DMS153 treated with DMSO at 0.1 percent for 48 hours (cell line): ENCODE measurements around the gene AP1S2.

Source experiments
- DNase-seq: peaks from one replicate; lab custom pipeline; 2025; ENCODE audit not compliant: unreplicated experiment; lab: John Stamatoyannopoulos, UW

Gene AP1S2

DNA sequence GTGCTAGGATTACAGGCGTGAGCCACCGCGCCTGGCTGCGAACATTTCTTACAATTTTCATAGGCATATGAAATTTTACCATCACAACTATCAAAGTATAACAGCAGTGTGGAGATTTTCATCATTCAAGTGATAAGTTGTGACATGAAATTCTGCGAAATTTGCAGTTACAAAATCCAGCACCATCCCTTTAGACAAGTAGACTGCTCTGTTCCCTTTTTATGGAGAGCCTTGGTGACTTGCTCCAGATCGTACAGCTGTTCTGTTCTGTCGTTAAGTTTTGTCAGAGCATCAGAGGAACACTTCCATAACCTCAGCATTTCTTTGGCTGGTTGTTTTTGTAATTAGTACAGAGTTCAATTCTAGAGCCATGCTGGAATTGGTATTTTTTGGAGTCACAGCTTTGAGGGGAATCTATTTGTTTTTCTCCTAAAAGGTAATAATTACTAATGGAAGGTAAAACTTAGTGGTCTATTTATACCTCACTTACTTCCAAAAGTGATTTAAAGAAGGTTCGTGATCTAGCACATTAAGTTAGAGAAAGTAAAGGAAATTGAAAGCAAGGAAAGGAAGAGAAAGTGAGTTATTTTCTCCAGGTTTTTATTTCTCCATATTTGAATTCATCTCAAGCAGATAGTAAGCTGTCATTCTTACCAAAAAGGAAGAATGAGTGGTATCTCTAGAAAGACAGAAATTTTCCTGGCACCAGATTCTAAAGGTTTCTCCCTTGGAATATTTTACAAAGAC is 42.2 kb downstream of the AP1S2 start:
- no peak for DNase-seq

DNA sequence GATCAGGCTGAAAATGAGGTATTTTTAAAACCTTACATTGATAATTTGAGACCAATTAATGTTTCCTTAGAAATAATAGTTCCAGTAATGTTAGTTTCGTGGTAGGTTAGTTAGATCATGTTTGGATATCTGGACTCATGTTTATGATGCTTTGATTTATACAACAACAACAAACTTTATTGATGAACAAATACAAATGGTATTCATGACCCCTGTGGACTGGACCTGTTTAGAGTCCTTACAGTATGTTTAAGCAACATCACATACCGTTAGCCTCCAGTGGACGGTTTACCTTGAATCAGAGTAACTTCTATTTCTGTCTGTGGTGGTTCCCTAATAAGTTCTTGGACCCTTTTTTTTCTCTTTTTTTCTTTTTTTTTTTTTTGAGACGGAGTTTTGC is 46.4 kb downstream of the AP1S2 start:
- DNase-seq: no peak

DNA sequence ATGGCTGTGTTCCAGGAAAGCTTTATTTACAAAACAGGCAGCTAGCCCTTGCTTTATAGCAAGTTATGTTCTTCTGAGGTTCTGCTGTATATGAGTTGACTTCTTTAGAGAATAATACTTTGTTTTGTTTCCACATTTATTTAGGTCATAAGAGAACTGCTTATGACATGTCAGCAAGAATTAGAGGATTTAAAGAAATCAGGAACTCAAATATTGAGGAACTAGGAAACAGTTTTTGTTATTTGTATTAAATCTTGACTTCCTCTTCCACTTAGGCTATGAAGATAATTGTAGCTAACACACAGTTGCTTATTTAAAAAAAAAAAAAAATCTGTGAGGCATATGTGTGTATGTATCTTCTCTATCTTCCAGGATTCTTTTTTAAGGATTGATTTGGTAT is 50.0 kb downstream of the AP1S2 start:
- DNase-seq: no peak

DNA sequence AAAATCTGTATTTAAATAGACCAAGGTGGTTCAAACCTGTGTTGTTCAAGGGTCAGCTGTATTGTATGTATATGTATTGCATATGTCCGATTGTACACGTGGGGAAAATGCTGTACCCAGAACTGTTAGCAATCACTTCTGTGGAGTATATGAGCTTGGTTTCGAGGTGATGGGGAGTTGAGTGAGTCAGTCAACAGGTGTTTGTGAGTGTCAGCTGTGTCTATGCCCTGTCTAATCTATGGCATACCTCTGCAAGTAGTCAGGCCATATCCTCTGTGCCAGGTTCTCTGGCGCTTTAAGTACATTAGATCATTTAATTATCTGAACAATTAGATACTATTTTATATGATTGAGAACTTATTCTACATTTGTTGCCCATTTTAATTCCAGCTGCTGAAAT is 56.9 kb downstream of the AP1S2 start:
- DNase-seq: no peak

DNA sequence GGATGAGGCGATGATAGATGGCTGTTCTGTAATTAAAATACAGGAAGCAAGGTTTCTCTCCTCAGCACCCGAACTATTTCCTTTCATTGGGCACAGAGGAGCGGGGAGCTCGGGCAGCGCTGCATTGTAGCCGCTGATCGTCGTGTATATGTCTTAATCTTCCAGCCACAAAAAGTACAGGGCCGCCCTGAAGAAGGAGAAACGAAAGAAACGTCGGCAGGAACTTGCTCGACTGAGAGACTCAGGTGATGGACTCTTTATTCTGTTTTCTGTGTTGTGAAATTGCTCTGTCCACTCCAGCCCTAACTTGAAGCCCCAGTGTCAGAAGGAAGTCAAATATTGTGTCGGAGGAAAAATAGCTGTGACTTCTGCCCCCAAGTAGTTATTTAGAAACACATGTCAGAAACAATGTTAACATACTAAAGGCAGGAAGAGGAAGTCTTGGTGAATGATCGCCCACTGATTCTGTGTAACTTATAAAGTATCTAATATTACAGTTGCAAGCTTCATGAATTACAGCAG is 63.8 kb downstream of the AP1S2 start:
- no peak for DNase-seq

DNA sequence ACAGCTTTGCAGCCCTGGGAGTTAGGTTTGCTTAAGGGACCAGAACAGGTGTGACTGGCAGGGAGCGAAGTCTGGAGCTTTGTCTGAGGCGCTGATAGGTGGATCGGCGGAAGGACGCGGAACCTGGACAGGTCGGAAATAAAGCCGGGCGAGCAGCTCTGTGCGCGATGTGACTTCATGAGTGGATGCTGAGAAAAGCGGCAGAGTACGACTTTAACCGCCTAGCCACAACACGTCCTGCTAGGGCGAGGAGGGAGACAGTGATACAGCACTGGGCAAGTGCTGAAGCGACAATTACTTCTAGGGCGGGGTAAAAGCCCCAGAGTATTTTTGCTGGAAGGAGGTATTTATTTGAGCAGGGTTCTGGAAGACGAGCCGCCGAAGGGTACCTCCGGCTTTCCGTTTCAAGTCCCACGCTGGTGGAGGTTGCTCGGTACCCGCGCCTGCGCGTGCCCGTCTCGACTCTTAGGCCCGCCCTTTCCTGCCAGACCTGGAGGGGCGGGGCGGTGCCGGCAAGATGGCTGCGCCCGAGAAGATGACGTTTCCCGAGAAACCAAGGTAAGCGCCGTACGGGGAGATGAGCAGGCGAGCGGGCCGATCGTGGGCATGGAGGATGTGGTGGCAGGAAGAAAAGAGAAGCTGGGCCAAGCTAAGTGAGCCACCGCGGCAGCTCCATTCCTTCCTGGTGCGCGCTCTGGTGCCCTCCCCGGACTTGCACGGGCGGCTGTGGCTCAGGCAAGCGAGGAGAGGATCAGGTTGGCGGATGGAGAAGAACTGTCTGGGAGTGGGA is 64.4 kb downstream of the AP1S2 start, which contains the start of gene ZRSR2:
Gene ZRSR2 (plus strand): TSS at position 506 of the 790 bp plus-strand sequence. CDS start 12 bp downstream, at position 518.
- peak; percentile 31 for DNase-seq

DNA sequence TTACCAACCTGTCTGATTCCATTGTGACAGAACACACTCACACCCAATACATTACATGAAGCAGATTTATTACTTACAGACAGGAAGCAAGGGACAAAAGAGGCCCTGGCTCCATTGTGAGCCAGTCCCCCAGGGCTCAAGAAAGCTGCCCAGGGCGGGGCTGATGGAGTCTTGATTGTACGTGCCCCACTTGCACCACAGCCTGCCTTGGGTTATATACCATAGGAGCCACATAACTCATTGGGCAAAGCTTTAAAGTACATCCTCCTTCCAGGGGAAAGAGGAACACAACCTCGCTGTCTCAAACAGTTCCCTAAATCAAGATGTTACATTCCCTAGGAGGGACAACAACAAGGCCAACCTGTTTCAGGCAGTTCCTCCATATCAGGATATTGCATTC is 67.7 kb downstream of the AP1S2 start:
- DNase-seq: peak; percentile 25

DNA sequence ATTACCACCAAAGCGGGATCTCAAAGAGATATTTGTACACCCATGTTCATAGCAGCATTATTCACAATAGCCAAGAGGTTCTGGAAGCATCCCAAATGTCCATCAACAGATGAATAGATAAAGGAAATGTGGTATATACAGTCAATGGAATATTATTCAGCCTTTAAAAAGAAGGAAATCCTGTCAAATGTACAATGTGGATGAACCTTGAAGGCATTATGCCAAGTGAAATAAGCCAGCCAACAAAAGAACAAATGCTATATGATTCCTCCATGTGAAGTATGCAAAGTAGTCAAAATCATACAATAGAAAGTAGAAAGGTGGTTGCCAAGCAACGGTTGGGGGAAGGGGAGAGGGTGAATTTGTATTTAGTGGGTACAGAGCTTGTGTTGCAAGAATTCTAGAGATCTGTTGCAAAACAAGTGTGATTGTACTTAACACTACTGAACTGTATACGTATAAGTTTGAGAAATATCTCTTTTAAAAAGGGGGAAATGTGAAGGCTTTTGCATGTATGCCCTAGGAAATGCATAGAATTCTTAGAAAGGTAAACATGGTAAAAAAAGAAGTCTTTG is 69.3 kb downstream of the AP1S2 start:
- no peak for DNase-seq

DNA sequence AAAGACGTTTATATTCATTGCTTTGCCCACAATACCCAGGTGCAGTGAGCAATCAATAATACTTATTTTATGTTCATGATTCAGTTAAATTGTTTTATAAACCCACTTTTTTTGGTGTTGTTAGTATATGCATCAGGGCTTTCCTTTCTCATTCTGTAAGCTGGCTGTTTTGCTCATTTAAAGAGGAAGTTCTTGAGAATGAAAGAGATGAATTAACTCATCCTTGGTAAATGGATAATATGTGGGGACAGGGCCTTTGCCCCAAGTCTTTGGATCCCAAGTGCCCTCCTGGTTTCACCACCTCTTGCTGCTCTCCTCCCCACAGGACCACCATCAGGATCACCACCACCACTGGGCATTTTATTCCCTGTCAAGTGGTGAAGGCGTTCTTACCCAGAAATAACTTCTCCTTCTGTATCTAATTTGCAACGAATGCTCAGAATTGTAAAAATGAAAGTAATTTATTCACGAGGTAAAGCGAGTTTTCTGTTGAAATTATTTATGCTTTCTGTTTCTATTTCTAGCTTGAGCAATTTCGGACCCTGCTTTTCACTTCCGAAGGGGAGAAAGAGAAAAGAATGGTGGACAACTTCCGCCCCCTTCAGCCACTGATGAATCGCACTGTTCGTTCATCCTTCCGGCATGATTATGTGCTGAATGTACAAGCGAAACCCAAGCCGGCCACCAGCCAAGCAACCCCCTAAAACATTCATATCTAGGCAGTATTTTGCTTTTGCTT is 72.5 kb downstream of the AP1S2 start:
- DNase-seq: no peak
